ENCODE results near the gene AGFG1. TPM values are rescaled to one million over a fixed set of nuclear protein-coding genes. Genes with fewer than 3 reads are reported as not detected.
"Not testable (repeated sequence)": the region's sequence is repeated elsewhere in the genome, so short reads cannot be mapped to it uniquely, and the experiment has no call there.

The AGFG1 gene
- total RNA-seq, 2 donors from 2014 or later: 10.2 to 16.1 TPM

DNA sequence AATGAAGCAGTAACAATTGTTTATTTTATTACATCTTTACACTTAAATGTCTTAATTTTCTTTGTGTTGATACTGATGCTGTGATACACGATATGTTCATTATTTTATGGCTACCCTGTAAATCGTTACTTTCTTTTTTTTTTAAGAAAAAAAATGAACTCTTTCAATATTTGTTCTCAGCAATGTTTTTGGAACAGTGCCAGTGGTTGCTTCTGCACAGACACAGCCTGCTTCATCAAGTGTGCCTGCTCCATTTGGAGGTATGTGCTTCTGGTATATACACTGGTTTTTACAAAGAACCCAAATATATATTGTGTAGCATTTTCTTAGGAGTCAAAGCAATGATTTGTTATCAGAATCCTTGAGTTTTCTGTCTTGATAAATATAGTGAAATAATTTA lies 64.5 kb downstream of the AGFG1 start:
- peaks cover 0 to 16% of the 10 kb centered on the region in 2 donors for H3K36me3 ChIP-seq (replicated peaks in 1 of 2; ENCODE audit: insufficient read depth in 1 of 2, low read depth in 2 of 2)
- intact Hi-C loops (cut with DNase I): no loop called here
- WGBS, 2 donors: 38 to 43% methylated on average over 2 of the region's 2 CpGs

DNA sequence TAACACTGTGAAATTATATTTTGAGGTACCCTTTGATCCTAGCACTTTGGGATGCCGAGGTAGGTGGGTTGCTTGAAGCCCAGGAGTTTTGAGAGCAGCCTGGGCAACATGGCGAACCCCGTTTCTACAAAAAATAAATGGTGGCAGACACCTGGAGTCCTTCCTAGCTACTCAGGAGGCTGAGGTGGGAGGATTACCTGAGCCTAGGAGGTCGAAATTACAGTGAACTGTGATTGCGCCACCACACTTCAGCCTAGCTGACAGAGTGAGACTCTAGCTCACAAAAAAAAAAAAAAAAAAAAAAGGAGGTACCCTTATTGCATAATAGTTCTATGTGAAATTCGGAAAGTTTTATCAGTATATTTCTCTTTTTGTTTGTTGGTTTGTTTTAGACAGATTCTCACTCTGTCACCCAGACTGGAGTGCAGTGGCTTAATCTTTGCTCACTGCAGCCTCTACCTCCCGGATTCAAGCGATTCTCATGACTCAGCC lies 67.6 kb downstream of the AGFG1 start:
- H3K4me1 ChIP-seq: no peaks in the 10 kb centered on the region
- TF ChIP-seq POLR2A (IDR thresholded peaks at IDR 0.05): no peak
- TF ChIP-seq, protein P1, sequence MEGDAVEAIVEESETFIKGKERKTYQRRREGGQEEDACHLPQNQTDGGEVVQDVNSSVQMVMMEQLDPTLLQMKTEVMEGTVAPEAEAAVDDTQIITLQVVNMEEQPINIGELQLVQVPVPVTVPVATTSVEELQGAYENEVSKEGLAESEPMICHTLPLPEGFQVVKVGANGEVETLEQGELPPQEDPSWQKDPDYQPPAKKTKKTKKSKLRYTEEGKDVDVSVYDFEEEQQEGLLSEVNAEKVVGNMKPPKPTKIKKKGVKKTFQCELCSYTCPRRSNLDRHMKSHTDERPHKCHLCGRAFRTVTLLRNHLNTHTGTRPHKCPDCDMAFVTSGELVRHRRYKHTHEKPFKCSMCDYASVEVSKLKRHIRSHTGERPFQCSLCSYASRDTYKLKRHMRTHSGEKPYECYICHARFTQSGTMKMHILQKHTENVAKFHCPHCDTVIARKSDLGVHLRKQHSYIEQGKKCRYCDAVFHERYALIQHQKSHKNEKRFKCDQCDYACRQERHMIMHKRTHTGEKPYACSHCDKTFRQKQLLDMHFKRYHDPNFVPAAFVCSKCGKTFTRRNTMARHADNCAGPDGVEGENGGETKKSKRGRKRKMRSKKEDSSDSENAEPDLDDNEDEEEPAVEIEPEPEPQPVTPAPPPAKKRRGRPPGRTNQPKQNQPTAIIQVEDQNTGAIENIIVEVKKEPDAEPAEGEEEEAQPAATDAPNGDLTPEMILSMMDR (IDR thresholded peaks at IDR 0.05): no peak
- H3K9me3 ChIP-seq: no peaks in the 10 kb centered on the region
- no peak overlapping the region for H3K4me3 ChIP-seq
- no peak overlapping the region for H3K27ac ChIP-seq
- no peaks in the 10 kb centered on the region for H3K27me3 ChIP-seq
- DNase-seq (no peak), ATAC-seq (no peak)
- WGBS, 2 donors: 94% methylated on average over 8 of the region's 8 CpGs
- intact Hi-C loops (cut with DNase I): no loop called here
- H3K36me3 ChIP-seq (replicated peaks in 1 of 2; ENCODE audit: insufficient read depth in 1 of 2, low read depth in 2 of 2): peaks cover 0 to 16% of the 10 kb centered on the region in 2 donors

More for the DNA sequence above, 64.5 kb downstream of the AGFG1 start:
- TF ChIP-seq, protein P1 (IDR thresholded peaks at IDR 0.05): no peak
- TF ChIP-seq POLR2A (IDR thresholded peaks at IDR 0.05): no peak
- no peak for ATAC-seq
- no peaks in the 10 kb centered on the region for H3K27me3 ChIP-seq
- no peak overlapping the region for H3K27ac ChIP-seq
- H3K4me3 ChIP-seq: no peak overlapping the region
- H3K4me1 ChIP-seq: no peaks in the 10 kb centered on the region
- H3K9me3 ChIP-seq: no peaks in the 10 kb centered on the region
- DNase-seq: no peak

DNA sequence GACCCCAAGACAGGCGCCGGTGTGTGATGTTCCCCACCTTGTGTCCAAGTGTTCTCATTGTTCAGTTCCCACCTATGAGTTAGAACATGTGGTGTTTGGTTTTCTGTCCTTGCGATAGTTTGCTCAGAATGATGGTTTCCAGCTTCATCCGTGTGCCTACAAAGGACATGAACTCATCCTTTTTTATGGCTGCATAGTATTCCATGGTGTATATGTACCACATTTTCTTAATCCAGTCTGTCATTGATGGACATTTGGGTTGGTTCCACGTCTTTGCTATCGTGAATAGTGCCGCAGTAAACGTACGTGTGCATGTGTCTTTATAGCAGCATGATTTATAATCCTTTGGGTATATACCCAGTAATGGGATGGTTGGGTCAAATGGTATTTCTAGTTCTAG lies 68.4 kb downstream of the AGFG1 start:
- H3K4me3 ChIP-seq; H3K9me3 ChIP-seq; ATAC-seq; intact Hi-C loops (cut with DNase I); H3K27me3 ChIP-seq; DNase-seq; H3K4me1 ChIP-seq; H3K27ac ChIP-seq: not testable (repeated sequence)
- H3K36me3 ChIP-seq (replicated peaks in 1 of 2; ENCODE audit: insufficient read depth in 1 of 2, low read depth in 2 of 2): peaks cover 0 to 13% of the 10 kb centered on the region in 2 donors
- 92 to 96% methylated on average over 9 of the region's 9 CpGs for WGBS, 2 donors

DNA sequence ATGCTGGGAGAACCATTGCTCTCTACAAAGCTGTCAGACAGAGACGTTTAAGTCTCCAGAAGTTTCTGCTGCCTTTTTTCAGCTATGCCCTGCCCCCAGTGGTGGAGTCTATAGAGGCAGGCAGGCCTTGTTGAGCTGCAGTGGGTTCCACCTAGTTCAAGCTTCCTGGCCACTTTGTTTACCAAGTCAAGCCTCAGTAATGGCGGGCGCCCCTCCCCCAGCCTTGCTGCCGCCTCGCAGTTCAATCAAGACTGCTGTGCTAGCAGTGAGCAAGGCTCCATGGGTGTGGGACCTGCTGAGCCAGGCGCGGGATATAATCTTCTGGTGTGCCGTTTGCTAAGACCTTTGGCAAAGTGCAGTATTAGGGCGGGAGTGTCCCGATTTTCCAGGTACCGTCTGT lies 74.0 kb downstream of the AGFG1 start:
- Histone ChIP-seq H3K9me3 (no peaks in the 10 kb centered on the region), H3K27ac (no peak overlapping the region), H3K36me3 (replicated peaks in 1 of 2; ENCODE audit: insufficient read depth in 1 of 2, low read depth in 2 of 2) (no peaks in the 10 kb centered on the region), H3K4me3 (no peak overlapping the region), H3K27me3 (no peaks in the 10 kb centered on the region), H3K4me1 (no peaks in the 10 kb centered on the region)
- intact Hi-C loops (cut with DNase I): no loop called here
- ATAC-seq (no peak), DNase-seq (no peak)
- TF ChIP-seq, protein P1 (IDR thresholded peaks at IDR 0.05): no peak
- TF ChIP-seq POLR2A (IDR thresholded peaks at IDR 0.05): no peak
- whole genome bisulfite sequencing, 2 donors: 89 to 95% methylated on average over 10 to 11 of the region's 11 CpGs

DNA sequence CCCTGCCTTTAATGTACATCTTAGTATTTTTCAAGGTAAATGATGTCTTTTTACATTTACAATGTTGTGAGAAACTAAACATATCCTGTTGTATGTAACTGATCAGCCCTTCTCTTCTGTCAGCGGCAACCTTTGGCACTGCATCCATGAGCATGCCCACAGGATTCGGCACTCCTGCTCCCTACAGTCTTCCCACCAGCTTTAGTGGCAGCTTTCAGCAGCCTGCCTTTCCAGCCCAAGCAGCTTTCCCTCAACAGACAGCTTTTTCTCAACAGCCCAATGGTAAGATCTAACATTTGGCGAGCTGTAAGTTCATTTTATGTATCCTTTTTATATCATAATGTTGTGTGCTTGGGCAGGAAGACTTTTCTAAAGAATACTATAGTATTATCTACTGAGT lies 79.9 kb downstream of the AGFG1 start:
- DNase-seq: no peak
- TF ChIP-seq POLR2A (IDR thresholded peaks at IDR 0.05): no peak
- TF ChIP-seq, protein P1 (IDR thresholded peaks at IDR 0.05): no peak
- Histone ChIP-seq H3K27me3 (no peaks in the 10 kb centered on the region), H3K27ac (no peak overlapping the region), H3K4me3 (no peak overlapping the region), H3K9me3 (no peaks in the 10 kb centered on the region), H3K36me3 (replicated peaks in 1 of 2; ENCODE audit: insufficient read depth in 1 of 2, low read depth in 2 of 2) (peaks cover 0 to 21% of the 10 kb centered on the region in 2 donors), H3K4me1 (no peaks in the 10 kb centered on the region)
- intact Hi-C loops (cut with DNase I): no loop called here
- no peak for ATAC-seq
- WGBS, 2 donors: 96 to 97% methylated on average over 3 of the region's 3 CpGs

All from body of pancreas (tissue), 4 donors.